Karpas-422 (cell line): ENCODE measurements around the gene C19orf53. TPM values are rescaled to one million over a fixed set of nuclear protein-coding genes. Genes with fewer than 3 reads are reported as not detected.

Source experiments
- DNase-seq: peaks from one replicate; pipeline ENCODE4 v3.0.0-alpha.2; 2015
- H2AFZ ChIP-seq: fragments of 200-600 bp; sonication (generic); 2 replicates; pipeline ENCODE4 v1.6.1; 2014; ENCODE audit warnings: antibody characterized with exemption, low read length, mixed read lengths
- H3K27ac ChIP-seq: fragments of 200-600 bp; sonication (generic); 2 replicates; pipeline ENCODE4 v1.5.1; 2014; ENCODE audit warnings: mild to moderate bottlenecking, low read length, moderate library complexity
- H3K27me3 ChIP-seq: fragments of 200-600 bp; sonication (generic); 2 replicates; pipeline ENCODE4 v1.6.1; 2014; ENCODE audit warnings: low read length, mixed read lengths
- H3K36me3 ChIP-seq: fragments of 200-600 bp; sonication (generic); 2 replicates; pipeline ENCODE4 v1.6.1; 2014; ENCODE audit warnings: low read length, mixed read lengths; ENCODE audit not compliant: insufficient read depth
- H3K4me1 ChIP-seq: fragments of 200-600 bp; sonication (generic); 2 replicates; pipeline ENCODE4 v1.6.1; 2014; ENCODE audit warnings: mild to moderate bottlenecking, low read length, mixed read lengths
- H3K4me2 ChIP-seq: fragments of 200-600 bp; sonication (generic); 2 replicates; pipeline ENCODE4 v1.6.1; 2014; ENCODE audit warnings: low read length, low read depth, mild to moderate bottlenecking; ENCODE audit not compliant: poor library complexity, severe bottlenecking
- H3K4me3 ChIP-seq: fragments of 200-600 bp; sonication (generic); 2 replicates; pipeline ENCODE4 v1.5.1; 2014; ENCODE audit warnings: mild to moderate bottlenecking, antibody characterized with exemption, low read length, mixed read lengths
- H3K79me2 ChIP-seq: fragments of 200-600 bp; sonication (generic); 2 replicates; pipeline ENCODE4 v1.6.1; 2014; ENCODE audit warnings: mild to moderate bottlenecking, low read length, mixed read lengths
- H3K9ac ChIP-seq: fragments of 200-600 bp; sonication (generic); 2 replicates; pipeline ENCODE4 v1.6.0; 2014; ENCODE audit warnings: low read length
- H3K9me2 ChIP-seq: fragments of 200-600 bp; sonication (generic), shearing (Covaris generic); replicated peaks from 2 replicates; pipeline ENCODE4 v1.6.0; 2014; ENCODE audit warnings: mild to moderate bottlenecking, low read length, moderate library complexity; ENCODE audit not compliant: insufficient read depth
- H3K9me3 ChIP-seq: fragments of 300-700, 200-600 bp; sonication (generic); 2 replicates; pipeline ENCODE4 v1.6.1; 2014; ENCODE audit warnings: low read length, mixed read lengths
- H4K20me1 ChIP-seq: fragments of 200-600 bp; sonication (generic); 2 replicates; pipeline ENCODE4 v1.6.1; 2014; ENCODE audit warnings: mild to moderate bottlenecking, antibody characterized with exemption, low read length, low read depth; ENCODE audit not compliant: insufficient read depth
- total RNA-seq: library from RNA; depleted of rRNA; stranded (reverse); fragments of >200 nt; shearing (Covaris generic); gene quantifications from 2 replicates; pipeline ENCODE4 v1.2.3, GENCODE V29; 2014; ENCODE audit warnings: low replicate concordance

Gene C19orf53
- total RNA-seq, 1 experiment from 2014 or later = 117 TPM

DNA sequence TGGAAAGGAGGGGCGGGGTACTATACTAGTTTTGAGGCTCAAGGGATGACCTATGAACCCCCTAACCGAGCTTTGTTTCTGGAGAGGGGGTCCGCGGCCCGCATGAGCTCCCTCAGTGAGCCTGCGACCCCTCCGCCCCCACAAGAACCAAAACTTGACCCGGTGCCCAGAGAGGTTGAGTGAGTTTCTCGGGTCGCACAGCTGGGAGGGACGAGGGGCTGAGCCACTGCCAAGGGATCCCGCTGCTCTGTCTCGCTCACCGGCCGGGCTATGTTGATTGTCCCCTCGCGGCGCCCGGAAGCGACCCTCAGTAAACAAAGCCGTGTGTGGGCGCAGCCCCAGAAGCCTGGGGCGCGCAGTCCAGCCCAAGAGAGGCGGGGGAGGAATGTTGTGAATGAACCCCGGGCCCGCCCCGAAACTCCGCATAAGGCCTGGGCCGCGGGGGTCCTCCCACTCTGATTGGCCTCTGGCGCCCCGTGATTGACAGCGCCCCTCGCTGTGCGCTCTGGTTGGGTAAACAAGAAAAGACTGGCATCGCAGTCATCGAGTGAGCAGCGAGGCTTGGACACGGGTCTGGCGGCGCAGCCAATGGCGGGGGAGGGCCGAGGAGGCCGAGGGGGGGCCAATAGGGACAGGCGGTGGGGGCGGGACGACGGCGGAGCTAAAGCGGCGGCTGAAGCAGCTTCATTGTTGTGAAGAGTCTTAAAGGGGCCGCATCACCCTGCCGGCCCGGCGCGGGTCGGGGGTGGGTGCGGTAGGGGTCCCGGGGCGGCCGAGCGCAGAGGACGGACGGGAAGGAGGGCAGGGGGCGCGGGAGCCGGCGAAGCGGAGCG lies 20.7 kb downstream of the C19orf53 start, which contains the start of gene ZSWIM4:
Gene ZSWIM4 (plus strand): TSS at position 687 of the 833 bp plus-strand sequence. CDS start 206 bp downstream, outside the sequence.
- Histone ChIP-seq H2AFZ (peak within 1 kb of the TSS; percentile 91; the same call in 1 of the 2 replicates), H3K27me3 (no peaks in the 10 kb centered on the region), H3K4me3 (peak within 1 kb of the TSS; percentile 85)

DNA sequence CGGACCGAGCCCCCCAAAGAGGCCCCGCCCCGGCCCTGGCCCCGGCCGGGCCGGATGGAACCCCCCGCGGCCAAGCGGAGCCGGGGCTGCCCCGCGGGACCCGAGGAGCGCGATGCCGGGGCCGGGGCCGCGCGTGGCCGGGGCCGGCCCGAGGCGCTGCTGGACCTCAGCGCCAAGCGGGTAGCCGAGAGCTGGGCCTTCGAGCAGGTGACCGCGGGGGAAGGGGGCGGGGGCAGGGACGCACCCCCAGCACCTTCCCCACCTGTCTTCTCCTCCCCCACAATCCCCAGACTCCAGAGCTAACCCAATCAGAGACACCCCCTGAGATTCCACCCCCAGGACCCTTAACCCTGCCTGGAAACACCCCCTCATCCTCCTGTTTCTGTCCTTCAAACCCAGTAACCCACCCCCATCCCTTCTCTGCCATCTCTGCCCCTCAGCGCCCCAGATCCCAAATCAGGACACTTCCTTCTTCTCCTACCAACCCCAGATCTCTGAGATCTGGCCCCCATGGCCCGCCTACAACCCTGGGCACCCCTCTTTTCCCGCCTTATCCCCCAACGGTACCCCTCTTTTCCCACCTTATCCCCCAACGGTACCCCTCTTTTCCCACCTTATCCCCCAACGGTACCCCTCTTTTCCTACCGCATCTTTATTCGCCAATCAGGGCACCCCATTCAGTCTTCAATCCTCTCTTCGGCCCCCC lies 21.5 kb downstream of the C19orf53 start:
- H3K4me1 ChIP-seq = peaks cover 18% of the 10 kb centered on the region
- no peaks in the 10 kb centered on the region for H3K36me3 ChIP-seq
- peak overlapping the region; percentile 85 for H3K4me3 ChIP-seq
- H3K9me2 ChIP-seq = no peaks in the 10 kb centered on the region
- H3K79me2 ChIP-seq = peaks cover 2% of the 10 kb centered on the region; the same call in 1 of the 2 replicates
- peak overlapping the region; percentile 85 for H3K9ac ChIP-seq
- H3K27me3 ChIP-seq = no peaks in the 10 kb centered on the region
- peak overlapping the region; percentile 88 for H3K4me2 ChIP-seq
- peak overlapping the region; percentile 91; the same call in 1 of the 2 replicates for H2AFZ ChIP-seq
- no peaks in the 10 kb centered on the region for H3K9me3 ChIP-seq
- no peak for DNase-seq
- no peaks in the 10 kb centered on the region for H4K20me1 ChIP-seq
- H3K27ac ChIP-seq = no peak overlapping the region

More for the DNA sequence above, 20.7 kb downstream of the C19orf53 start, which contains the start of gene ZSWIM4:
- Histone ChIP-seq H3K9me3 (no peaks in the 10 kb centered on the region), H3K9ac (peak within 1 kb of the TSS; percentile 85), H4K20me1 (no peaks in the 10 kb centered on the region), H3K4me1 (peaks cover 18% of the 10 kb centered on the region), H3K9me2 (no peaks in the 10 kb centered on the region), H3K36me3 (no peaks in the 10 kb centered on the region), H3K79me2 (peaks cover 2% of the 10 kb centered on the region; the same call in 1 of the 2 replicates), H3K4me2 (peak within 1 kb of the TSS; percentile 91), H3K27ac (no peak within 1 kb of the TSS)
- peak; percentile 99 for DNase-seq

DNA sequence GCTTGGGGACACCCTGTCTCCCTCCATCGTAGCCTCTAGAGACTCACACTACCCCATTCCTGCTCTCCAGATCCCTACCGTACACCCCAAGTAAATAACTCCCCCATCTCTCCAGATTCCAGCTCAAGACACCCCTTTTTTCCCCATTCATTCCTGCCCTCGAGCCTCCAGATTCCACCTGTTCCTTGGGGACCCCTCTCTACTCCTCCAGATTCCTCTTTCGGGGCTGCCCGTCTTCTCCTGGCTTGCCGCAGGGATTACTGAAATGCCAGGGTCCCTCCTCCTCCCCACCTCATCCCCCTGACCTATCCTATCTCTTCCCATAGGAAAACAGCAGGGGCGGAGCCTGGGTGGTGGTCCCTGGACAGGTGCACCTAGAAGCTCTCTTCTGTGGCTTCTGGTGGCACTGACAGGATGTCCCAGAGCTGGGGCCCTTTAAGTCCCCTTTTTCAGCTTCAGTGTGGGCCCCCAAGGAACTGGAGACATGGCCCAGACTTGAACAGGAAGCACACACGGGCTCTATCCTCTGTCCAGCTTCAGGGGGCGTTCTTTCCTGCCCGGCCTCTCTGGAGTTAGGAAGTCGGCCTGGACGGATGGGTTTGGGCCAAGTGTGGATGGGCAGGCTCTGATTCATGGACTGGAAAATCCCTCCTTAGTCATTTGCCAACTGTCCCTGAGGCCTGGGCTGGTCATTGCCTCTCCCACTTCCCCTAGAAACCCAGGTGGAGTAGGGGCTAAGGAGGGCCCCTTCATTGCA lies 22.2 kb downstream of the C19orf53 start:
- Histone ChIP-seq H3K4me1 (peaks cover 18% of the 10 kb centered on the region), H3K27me3 (no peaks in the 10 kb centered on the region), H2AFZ (no peak overlapping the region), H3K4me2 (peak overlapping the region; percentile 88), H4K20me1 (no peaks in the 10 kb centered on the region), H3K79me2 (peaks cover 2% of the 10 kb centered on the region; the same call in 1 of the 2 replicates), H3K27ac (no peak overlapping the region), H3K36me3 (no peaks in the 10 kb centered on the region), H3K9ac (peak overlapping the region; percentile 85), H3K9me3 (no peaks in the 10 kb centered on the region), H3K4me3 (peak overlapping the region; percentile 85), H3K9me2 (no peaks in the 10 kb centered on the region)
- no peak for DNase-seq

DNA sequence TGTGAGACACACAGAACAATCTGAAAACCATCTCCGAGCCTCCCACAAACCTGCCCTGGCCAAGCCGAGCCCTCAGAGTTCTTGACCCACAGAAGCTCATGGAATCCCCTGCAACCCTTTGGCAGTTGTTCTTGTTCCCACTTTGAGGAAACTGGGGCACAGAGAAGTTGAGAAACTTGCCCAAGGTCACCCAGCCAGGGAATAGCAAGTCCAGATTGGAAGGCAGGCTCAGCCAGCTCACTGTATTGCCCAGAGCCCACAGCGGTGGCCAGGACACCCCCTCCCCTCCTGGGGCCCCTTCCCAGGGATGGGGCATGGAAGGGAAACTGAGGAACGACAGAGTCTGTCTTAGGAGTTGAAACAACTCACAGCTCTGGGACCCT lies 22.8 kb downstream of the C19orf53 start:
- Histone ChIP-seq H3K9me2 (no peaks in the 10 kb centered on the region), H3K4me2 (peak overlapping the region; percentile 88), H3K27ac (no peak overlapping the region), H2AFZ (no peak overlapping the region), H3K79me2 (peaks cover 2% of the 10 kb centered on the region; the same call in 1 of the 2 replicates), H3K27me3 (no peaks in the 10 kb centered on the region), H4K20me1 (no peaks in the 10 kb centered on the region), H3K36me3 (no peaks in the 10 kb centered on the region), H3K4me3 (no peak overlapping the region), H3K4me1 (peaks cover 18% of the 10 kb centered on the region), H3K9ac (peak overlapping the region; percentile 85; the same call in 1 of the 2 replicates), H3K9me3 (no peaks in the 10 kb centered on the region)
- DNase-seq = no peak

DNA sequence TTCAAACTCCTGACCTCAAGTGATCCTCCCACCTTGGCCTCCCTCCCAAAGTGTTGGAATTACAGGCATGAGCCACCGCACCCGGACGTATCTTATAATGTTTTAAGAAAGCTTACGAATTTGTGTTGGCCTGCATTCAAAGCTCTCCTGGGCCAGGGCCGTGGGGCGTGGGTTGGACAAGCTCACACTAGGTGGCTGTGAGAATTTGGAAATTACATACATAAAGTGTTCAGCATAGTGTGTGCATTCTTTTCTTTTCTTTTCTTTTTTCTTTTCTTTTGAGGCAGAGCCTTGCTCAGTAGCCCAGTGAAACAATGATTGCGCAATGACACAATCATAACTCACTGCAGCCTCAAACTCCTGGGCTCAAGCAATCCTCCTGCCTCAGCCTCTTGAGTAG lies 23.6 kb downstream of the C19orf53 start:
- H3K4me2 ChIP-seq = no peak overlapping the region
- H3K9me2 ChIP-seq = no peaks in the 10 kb centered on the region
- no peak overlapping the region for H3K4me3 ChIP-seq
- H4K20me1 ChIP-seq = no peaks in the 10 kb centered on the region
- no peaks in the 10 kb centered on the region for H3K9me3 ChIP-seq
- DNase-seq = no peak
- no peaks in the 10 kb centered on the region for H3K27me3 ChIP-seq
- H3K36me3 ChIP-seq = no peaks in the 10 kb centered on the region
- no peak overlapping the region for H2AFZ ChIP-seq
- peaks cover 18% of the 10 kb centered on the region for H3K4me1 ChIP-seq
- H3K27ac ChIP-seq = no peak overlapping the region
- no peak overlapping the region for H3K9ac ChIP-seq
- peaks cover 2% of the 10 kb centered on the region; the same call in 1 of the 2 replicates for H3K79me2 ChIP-seq

DNA sequence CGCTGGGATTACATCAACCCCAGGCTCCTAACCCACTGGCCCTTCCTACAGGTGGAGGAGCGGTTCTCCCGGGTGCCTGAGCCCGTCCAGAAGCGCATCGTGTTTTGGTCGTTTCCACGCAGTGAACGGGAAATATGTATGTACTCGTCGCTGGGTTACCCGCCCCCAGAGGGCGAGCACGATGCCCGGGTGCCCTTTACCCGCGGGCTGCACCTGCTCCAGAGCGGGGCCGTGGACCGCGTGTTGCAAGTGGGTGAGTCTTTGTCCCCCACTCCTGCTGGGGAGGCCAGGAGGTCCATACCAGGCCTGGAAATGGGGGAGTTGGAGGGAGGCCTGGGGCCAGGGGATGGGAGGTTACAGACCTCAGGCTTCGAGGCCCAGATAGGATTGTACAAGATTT lies 25.4 kb downstream of the C19orf53 start:
- Histone ChIP-seq H3K79me2 (peaks cover 2% of the 10 kb centered on the region; the same call in 1 of the 2 replicates), H3K9ac (no peak overlapping the region), H3K4me2 (no peak overlapping the region), H3K27me3 (no peaks in the 10 kb centered on the region), H3K9me2 (no peaks in the 10 kb centered on the region), H3K4me3 (no peak overlapping the region), H3K4me1 (peaks cover 14% of the 10 kb centered on the region), H3K9me3 (no peaks in the 10 kb centered on the region), H2AFZ (no peak overlapping the region), H4K20me1 (no peaks in the 10 kb centered on the region), H3K27ac (no peak overlapping the region), H3K36me3 (no peaks in the 10 kb centered on the region)
- no peak for DNase-seq

DNA sequence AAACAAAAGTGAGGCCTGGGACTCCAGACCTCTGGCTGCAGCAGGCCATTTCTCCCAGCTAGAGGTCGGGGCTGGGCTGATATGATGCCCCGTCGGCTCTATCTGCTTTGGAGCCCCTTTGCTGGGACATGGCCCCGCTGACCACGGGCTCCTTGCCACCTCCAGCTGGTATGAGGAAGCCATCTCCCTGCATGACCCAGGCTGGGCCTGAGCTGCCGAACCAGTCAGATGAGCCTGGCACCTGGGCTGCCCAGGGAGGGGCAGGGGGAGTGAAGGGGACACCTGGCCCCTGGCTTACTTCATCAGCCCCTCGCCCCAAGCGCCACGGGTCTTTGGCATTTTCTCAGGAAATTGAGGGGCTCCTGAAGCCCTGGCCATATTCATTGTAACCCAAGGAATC lies 28.8 kb downstream of the C19orf53 start:
- Histone ChIP-seq H2AFZ (no peak overlapping the region), H3K9me3 (no peaks in the 10 kb centered on the region), H4K20me1 (no peaks in the 10 kb centered on the region), H3K9ac (no peak overlapping the region), H3K4me3 (no peak overlapping the region), H3K4me1 (no peaks in the 10 kb centered on the region), H3K27ac (no peak overlapping the region), H3K36me3 (no peaks in the 10 kb centered on the region), H3K79me2 (no peaks in the 10 kb centered on the region), H3K4me2 (no peak overlapping the region), H3K27me3 (no peaks in the 10 kb centered on the region), H3K9me2 (no peaks in the 10 kb centered on the region)
- DNase-seq = no peak
